PC-3 (cell line): Measurements from ENCODE around the gene PDYN. TPM values are rescaled to one million over a fixed set of nuclear protein-coding genes. Genes with fewer than 3 reads are reported as not detected.

Experiments used
- ATAC-seq: fragments of 200-7000 bp; cut with Tn5 transposase; 2 replicates; pipeline ENCODE4 v1.9.1; 2020; ENCODE audit warnings: mild to moderate bottlenecking, moderate library complexity
- BruUV-seq: library from RNA; stranded (reverse); fragments of 400-500 nt; replicated peaks from 2 replicates; lab custom pipeline; 2021; lab: Mats Ljungman, UMichigan
- CTCF ChIA-PET: fragments of 300-600 bp; sonication (Branson Sonifier 250); formaldehyde crosslinking; loops from one replicate; lab custom pipeline; 2022; ENCODE audit warnings: antibody characterized with exemption; lab: Charles Lee
- POLR2A ChIA-PET: fragments of 300-600 bp; sonication (Branson Sonifier 250); formaldehyde crosslinking; loops from one replicate; lab custom pipeline; 2022; ENCODE audit warnings: antibody characterized with exemption; ENCODE audit not compliant: unreplicated experiment; lab: Charles Lee
- DNase-seq: peaks from one replicate; pipeline ENCODE4 v3.0.0-alpha.2; 2015
- H2AFZ ChIP-seq: fragments of 300-600 bp; sonication (generic); 2 replicates; pipeline ENCODE4 v1.6.0; 2016; ENCODE audit warnings: antibody characterized with exemption, low read length
- H3F3A ChIP-seq: fragments of 300-600 bp; sonication (generic); one replicate; pipeline ENCODE4 v1.6.0; 2017; ENCODE audit warnings: antibody characterized with exemption, low read length, control low read depth, mild to moderate bottlenecking; ENCODE audit not compliant: unreplicated experiment
- H3K27ac ChIP-seq: fragments of 300-600 bp; sonication (generic); 2 replicates; pipeline ENCODE4 v1.5.1; 2016; ENCODE audit warnings: mild to moderate bottlenecking, low read length
- H3K27me3 ChIP-seq: fragments of 300-600 bp; sonication (generic); 2 replicates; pipeline ENCODE4 v1.6.1; 2016; ENCODE audit warnings: low read length, mixed read lengths
- H3K36me3 ChIP-seq: fragments of 300-600 bp; sonication (generic); 2 replicates; pipeline ENCODE4 v1.6.1; 2016; ENCODE audit warnings: low read depth, mixed run types, low read length, mixed read lengths
- H3K4me1 ChIP-seq: fragments of 300-600 bp; sonication (generic); 2 replicates; pipeline ENCODE4 v1.5.1; 2016; ENCODE audit warnings: low read length; ENCODE audit not compliant: insufficient read depth
- H3K4me2 ChIP-seq: fragments of 300-600 bp; sonication (generic); 2 replicates; pipeline ENCODE4 v1.6.0; 2016; ENCODE audit warnings: low read length
- H3K4me3 ChIP-seq: fragments of 300-600 bp; sonication (generic); 2 replicates; pipeline ENCODE4 v1.5.1; 2016; ENCODE audit warnings: mild to moderate bottlenecking, low read length, mixed read lengths
- H3K79me2 ChIP-seq: fragments of 300-600 bp; sonication (generic); 2 replicates; pipeline ENCODE4 v1.6.1; 2017; ENCODE audit warnings: low read length, mixed read lengths
- H3K9ac ChIP-seq: fragments of 300-600 bp; sonication (generic); 2 replicates; pipeline ENCODE4 v1.6.0; 2016; ENCODE audit warnings: mild to moderate bottlenecking, low read length
- H3K9me2 ChIP-seq: fragments of 300-600 bp; sonication (generic); replicated peaks from 2 replicates; pipeline ENCODE4 v1.6.1; 2016; ENCODE audit warnings: mixed run types, low read length, mixed read lengths
- H3K9me3 ChIP-seq: fragments of 300-600 bp; sonication (generic); 2 replicates; pipeline ENCODE4 v1.6.1; 2016; ENCODE audit warnings: low read length, mixed read lengths
- H4K20me1 ChIP-seq: fragments of 300-600 bp; sonication (generic); 2 replicates; pipeline ENCODE4 v1.6.1; 2016; ENCODE audit warnings: low read length, mixed read lengths
- CTCF ChIP-seq: fragments of 300-600 bp; sonication (generic); conservative IDR thresholded peaks from 2 replicates; pipeline ENCODE4 v1.5.1; 2017; ENCODE audit warnings: antibody characterized with exemption, low read depth, mild to moderate bottlenecking, low read length
- EZH2 ChIP-seq: fragments of 300-600 bp; sonication (generic); IDR thresholded peaks from one replicate; pipeline ENCODE4 v1.6.1; 2017; ENCODE audit warnings: antibody characterized with exemption, mild to moderate bottlenecking, low read length; ENCODE audit not compliant: unreplicated experiment
- EZH2phosphoT487 ChIP-seq: fragments of 300-600 bp; sonication (generic); IDR thresholded peaks from 2 replicates; pipeline ENCODE4 v1.6.1; 2018; ENCODE audit warnings: mild to moderate bottlenecking, antibody characterized with exemption, low read length, borderline replicate concordance
- intact Hi-C: fragments of 100-400 bp; cut with micrococcal nuclease; formaldehyde crosslinking; loops from 2 replicates; pipeline ENCODE4 v1.9.0; 2023
- total RNA-seq: library from RNA; depleted of rRNA; stranded (reverse); fragments of >200 nt; gene quantifications from 2 replicates; pipeline ENCODE4 v1.2.3, GENCODE V29; 2014

Gene PDYN
- total RNA-seq, 1 experiment from 2014 or later, result not detected

DNA sequence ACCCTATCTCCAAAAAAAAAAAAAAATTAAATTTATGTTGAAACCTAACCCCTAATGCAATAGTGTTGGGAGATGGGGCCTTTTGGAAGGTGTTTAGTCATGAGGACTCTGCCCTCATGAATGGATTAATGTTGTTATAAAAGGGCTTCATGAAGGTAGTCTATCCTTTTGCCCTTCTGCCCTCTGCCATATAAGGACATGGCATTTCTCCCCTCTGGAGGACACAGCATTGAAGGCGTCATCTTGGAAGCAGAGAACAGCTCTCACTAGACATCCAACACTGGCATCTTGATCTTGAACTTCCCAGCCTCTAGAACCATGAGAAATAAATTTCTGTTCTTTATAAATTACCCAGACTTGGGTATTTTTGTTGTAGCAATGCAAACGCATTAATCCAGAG, 35.4 kb downstream of the PDYN start:
- intact Hi-C loops, result no loop called here
- Histone ChIP-seq H3K9me3 (no peaks in the 10 kb centered on the region), H3K4me1 (no peaks in the 10 kb centered on the region), H3K27me3 (peaks cover 42% of the 10 kb centered on the region), H3K4me2 (no peak overlapping the region), H3K36me3 (no peaks in the 10 kb centered on the region), H3K4me3 (no peak overlapping the region), H4K20me1 (no peaks in the 10 kb centered on the region), H3K27ac (no peak overlapping the region), H3K9ac (no peak overlapping the region), H2AFZ (no peak overlapping the region), H3K79me2 (no peaks in the 10 kb centered on the region), H3K9me2 (no peaks in the 10 kb centered on the region), H3F3A (no peaks in the 10 kb centered on the region)
- ChIA-PET CTCF (no interaction called here), POLR2A (interaction anchor here (0.7 kb wide), 1 partner anchor 1700 kb away, joined by 8 read pairs; no protein-coding TSS in a partner anchor)
- no peak for TF ChIP-seq EZH2phosphoT487
- TF ChIP-seq CTCF, result no peak
- TF ChIP-seq EZH2, result no peak
- ATAC-seq, result no peak
- BruUV-seq, result no TSS peak
- DNase-seq, result no peak

- Histone ChIP-seq H2AFZ (no peak overlapping the region), H3K27me3 (peaks cover 25% of the 10 kb centered on the region), H3K79me2 (no peaks in the 10 kb centered on the region), H3K9ac (no peak overlapping the region), H3K4me3 (no peak overlapping the region), H3K36me3 (no peaks in the 10 kb centered on the region), H3K4me1 (no peaks in the 10 kb centered on the region), H3F3A (no peaks in the 10 kb centered on the region), H3K27ac (no peak overlapping the region), H3K9me3 (no peaks in the 10 kb centered on the region), H3K9me2 (no peaks in the 10 kb centered on the region), H3K4me2 (no peak overlapping the region), H4K20me1 (no peaks in the 10 kb centered on the region)
- intact Hi-C loops, result no loop called here
- no peak for TF ChIP-seq EZH2phosphoT487
- no peak for TF ChIP-seq CTCF
- TF ChIP-seq EZH2, result no peak
- ChIA-PET CTCF (no interaction called here), POLR2A (no interaction called here)
- DNase-seq (no peak), ATAC-seq (no peak)
- no TSS peak for BruUV-seq
Measured at GRCh38 chr20:1955217-1955616, 38.6 kb downstream of the PDYN start.

- H4K20me1 ChIP-seq, result no peaks in the 10 kb centered on the region
- no TSS peak for BruUV-seq
- POLR2A ChIA-PET, result no interaction called here
- no peak overlapping the region for H3K9ac ChIP-seq
- H3K4me1 ChIP-seq, result no peaks in the 10 kb centered on the region
- H3F3A ChIP-seq, result no peaks in the 10 kb centered on the region
- no peaks in the 10 kb centered on the region for H3K9me2 ChIP-seq
- no peak overlapping the region for H3K4me2 ChIP-seq
- TF ChIP-seq CTCF (no peak), EZH2 (no peak), EZH2phosphoT487 (no peak)
- no peaks in the 10 kb centered on the region for H3K9me3 ChIP-seq
- no peaks in the 10 kb centered on the region for H3K36me3 ChIP-seq
- no peak for DNase-seq
- no peak overlapping the region for H3K27ac ChIP-seq
- CTCF ChIA-PET, result interaction anchor here (0.7 kb wide), 1 partner anchor 453 kb away, joined by 4 read pairs; no protein-coding TSS in a partner anchor
- ATAC-seq, result no peak
- H3K27me3 ChIP-seq, result peaks cover 19% of the 10 kb centered on the region
- intact Hi-C loops, result no loop called here
- no peak overlapping the region for H3K4me3 ChIP-seq
- H3K79me2 ChIP-seq, result no peaks in the 10 kb centered on the region
- H2AFZ ChIP-seq, result no peak overlapping the region
Measured at GRCh38 chr20:1953621-1954020, 40.2 kb downstream of the PDYN start.
